Measurements from ENCODE around the gene TEX29.

DNA sequence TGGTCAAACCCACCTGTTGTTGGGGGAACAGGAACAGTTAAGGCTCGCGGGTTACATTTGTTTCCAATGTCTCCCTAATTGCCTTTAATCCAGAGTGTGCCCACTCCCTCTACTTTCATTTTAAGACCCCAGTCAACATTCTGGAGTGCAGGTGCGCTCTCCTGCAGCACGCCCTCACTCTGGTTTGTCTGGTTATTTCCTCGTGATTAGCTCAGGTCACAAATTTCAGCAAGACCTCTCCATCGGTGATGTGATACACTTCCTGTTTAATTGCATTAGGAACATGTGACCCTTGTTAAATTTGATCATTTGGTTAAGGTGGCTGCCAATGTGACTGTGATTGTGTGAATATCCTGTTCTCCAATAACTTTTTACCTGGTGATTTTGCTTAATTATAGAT lies 53.0 kb downstream of the TEX29 start:
- TF ChIP-seq CTCF (IDR thresholded peaks at IDR 0.05) (no peak), POLR2A (IDR thresholded peaks at IDR 0.05) (no peak)
